HG03045 (cell line): Measurements from ENCODE around the gene OBP2A.
"Not testable (repeated sequence)": the region's sequence is repeated elsewhere in the genome, so short reads cannot be mapped to it uniquely, and the experiment has no call there.

Experiments used
- ATAC-seq: cut with Tn5 transposase; IDR thresholded peaks from one replicate; pipeline ENCODE4 v1.9.1; 2021; ENCODE audit warnings: mild to moderate bottlenecking, moderate library complexity; ENCODE audit not compliant: unreplicated experiment

Gene OBP2A, protein sequence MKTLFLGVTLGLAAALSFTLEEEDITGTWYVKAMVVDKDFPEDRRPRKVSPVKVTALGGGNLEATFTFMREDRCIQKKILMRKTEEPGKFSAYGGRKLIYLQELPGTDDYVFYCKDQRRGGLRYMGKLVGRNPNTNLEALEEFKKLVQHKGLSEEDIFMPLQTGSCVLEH

DNA sequence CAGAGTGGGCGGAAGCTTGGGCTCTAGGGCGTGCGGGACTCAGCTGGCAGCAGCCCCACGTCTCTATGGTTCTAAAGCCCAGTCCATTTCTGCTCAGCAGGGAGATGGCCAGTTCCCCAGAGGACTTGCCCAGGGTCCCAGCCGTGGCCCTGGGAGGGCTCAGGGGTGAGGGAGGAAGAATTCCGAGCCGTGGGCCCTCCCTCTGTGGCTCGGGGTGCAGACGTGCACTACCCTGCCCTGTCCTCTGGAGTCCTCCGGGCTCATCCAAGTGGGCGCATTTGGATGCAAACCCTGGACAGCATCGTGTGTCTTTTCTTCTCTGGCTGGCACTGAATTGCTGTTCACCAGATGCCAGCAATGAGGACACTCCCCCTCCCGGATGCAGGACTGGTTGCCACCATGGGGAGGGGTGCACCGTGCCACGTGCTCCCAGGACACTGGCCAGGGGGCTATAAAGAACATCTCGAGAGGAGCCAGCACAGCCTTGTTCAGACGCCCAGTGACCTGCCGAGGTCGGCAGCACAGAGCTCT, at the start of gene OBP2A:
OBP2A (plus strand) TSS at position 481 of the 531 bp plus-strand sequence. CDS start 55 bp downstream, outside the sequence.
- not testable (repeated sequence) for ATAC-seq

DNA sequence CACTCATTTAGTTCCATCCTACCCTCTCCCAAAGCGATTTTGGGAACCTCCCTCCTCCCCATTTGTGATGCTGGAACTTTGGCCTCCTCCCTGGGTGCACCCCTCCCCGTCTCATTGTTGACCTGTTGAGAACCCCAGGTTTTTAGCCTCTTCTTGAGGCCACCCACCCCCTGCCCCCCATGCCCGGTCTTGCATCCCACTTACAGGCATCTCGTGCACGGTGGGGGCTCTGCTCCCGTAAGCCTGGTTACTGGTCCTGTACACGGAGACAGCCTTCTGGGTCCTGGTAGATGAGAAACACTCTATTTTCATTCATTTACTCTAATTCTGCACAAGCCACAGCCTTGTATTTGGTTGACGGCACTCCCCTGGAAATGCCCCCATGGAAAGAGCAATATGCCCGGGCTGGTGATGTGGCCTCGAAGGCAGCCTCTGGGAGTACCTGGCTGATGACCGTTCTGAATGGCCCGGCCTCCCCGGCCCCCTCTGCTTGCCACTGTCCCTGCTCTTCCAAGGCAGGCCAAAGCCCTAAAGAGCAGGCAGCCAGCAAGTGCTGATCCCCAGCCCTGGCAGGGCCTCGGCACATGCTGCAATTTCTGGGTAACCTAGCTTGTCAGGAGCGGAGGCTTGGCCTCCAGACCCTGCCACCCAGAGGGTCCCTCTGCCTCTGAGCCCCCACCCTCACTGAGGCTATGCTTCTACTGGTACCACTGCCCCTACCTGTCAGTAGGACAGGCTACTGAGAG, 47.4 kb upstream of the OBP2A start:
- ATAC-seq: no peak

DNA sequence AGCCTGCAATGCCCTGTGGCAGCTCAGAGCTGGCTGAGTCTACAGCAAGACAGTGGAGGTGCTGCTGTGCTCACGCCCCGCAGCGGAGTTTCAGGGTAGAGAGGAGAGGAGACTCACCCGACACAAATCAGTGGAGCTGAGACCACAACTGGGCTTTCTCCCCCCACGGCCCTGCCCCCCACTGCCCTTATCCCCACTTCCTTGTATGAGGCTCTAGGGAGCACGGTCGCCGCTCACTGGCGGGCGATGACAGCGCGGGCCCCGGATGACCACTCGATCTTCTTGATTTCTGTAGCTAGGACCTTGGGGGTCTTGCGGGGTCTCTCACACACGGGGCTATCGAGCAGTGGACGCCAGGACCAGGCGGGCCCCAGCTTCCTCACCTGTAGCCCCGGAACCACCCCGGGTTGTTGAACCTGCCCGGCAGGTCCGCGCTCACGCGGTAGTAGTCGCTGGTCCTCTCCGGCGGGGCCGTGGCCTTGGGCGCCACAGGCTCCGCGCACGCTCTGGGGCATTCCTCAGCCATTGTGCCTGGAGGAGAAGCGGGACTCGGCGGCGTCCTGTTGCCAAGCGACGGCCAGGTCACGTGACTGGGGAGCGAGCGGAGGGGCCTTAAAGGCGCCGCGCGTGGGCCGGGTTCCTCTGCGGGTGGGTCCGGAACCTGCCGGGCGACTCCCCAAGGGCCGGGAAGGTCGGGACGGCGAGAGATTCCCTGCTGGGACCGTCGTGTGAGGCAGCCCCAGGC, 46.4 kb upstream of the OBP2A start:
- ATAC-seq: peak; percentile 51

DNA sequence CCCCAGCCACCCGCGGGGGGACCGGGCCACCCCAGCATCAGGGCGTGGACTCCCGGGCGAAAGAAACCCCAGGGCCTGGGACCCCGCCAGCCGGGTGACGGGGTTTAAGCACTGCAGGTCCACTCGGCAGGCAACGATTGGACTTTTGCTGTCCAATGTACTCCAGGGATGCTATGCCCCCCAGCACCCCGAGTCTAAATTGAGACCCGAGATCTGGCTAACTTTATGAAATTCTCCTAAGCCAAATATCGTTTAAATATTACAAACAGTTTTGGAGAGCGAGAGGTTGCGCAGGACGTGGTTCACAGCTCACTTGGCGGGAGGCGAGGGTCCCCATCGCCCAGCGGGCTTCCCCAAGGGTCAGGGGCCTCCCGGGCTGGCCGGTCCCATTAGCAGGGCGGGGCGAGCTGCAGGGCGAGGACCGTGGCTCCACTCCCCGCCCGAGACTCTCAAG, 45.8 kb upstream of the OBP2A start:
- ATAC-seq: peak; percentile 10

DNA sequence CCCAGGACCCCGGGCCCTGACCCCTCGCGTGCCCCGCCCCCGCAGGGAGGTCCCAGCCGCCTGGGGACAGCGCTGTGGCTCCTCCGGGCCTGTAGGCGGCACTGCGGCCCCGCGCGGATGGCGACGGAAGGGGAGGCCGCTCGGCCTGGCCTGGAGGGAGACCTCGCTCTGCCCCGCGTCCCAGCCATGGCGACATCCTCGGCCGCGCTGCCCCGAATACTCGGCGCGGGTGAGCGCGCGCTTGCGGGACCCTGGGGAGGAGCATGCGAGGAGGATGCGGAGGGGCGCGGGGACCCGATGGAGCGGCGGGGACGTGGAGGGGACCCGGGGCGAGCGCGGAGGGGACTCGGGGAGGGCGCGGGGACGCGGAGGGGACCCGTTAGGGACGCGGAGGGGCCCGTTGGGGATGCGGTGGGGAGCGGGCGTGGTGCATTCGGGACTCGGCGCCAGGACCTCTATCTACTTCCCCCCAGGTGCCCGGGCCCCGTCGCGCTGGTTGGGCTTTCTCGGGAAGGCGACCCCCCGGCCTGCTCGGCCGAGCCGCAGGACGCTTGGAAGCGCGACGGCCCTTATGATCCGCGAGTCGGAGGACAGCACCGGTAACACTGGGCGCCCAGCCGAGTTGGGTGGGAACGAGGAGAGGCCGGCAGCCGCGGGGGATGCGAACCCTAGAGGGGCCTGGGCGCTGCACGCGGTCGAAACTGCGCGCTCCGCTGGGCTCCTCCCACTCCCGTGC, 45.2 kb upstream of the OBP2A start, which contains the start of gene MRPS2:
MRPS2 (plus strand) TSS at position 158 of the 736 bp plus-strand sequence; CDS start at position 187, 29 bp downstream.
- peak; percentile 76 for ATAC-seq

DNA sequence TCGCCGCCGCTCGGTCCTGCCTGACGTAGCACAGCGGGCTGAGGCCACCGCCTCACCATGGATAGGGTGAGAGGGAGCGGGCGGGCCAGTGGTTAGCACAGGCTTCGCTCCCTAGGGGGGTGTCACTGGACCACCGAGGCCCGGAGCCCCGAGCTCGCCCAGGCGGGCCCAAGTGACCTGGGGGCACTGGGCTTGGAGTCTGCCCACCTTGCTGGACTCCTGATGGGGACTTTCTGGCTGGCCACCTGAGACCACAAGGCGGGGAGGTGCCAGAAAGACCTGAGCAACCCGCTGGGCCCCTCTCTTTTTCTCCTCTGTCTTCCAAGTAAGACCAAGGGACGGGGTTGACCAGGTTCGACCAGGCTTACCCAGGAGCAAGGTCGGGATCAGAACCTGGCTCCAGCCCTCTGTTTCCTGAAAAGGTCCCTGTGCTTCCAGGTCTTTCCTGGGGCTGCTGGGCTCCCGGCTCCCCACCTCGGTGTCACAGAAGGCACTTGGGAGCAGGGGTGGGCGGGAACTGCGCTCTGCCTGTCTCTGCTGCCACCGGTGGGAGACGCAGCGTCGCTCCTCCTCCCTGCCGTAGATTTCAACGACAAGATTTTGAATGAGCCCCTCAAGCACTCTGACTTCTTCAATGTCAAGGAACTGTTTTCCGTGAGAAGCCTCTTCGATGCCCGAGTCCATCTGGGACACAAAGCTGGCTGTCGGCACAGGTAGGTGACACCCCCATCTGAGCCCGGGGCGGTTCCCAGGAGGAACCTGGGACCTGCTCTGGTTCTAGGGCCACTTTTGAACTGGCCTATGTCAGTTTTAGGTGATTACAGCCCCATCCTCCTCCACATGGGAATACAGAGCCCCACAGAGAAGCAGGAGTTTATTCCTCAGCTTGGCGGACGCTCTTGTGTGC, 44.4 kb upstream of the OBP2A start:
- no peak for ATAC-seq

DNA sequence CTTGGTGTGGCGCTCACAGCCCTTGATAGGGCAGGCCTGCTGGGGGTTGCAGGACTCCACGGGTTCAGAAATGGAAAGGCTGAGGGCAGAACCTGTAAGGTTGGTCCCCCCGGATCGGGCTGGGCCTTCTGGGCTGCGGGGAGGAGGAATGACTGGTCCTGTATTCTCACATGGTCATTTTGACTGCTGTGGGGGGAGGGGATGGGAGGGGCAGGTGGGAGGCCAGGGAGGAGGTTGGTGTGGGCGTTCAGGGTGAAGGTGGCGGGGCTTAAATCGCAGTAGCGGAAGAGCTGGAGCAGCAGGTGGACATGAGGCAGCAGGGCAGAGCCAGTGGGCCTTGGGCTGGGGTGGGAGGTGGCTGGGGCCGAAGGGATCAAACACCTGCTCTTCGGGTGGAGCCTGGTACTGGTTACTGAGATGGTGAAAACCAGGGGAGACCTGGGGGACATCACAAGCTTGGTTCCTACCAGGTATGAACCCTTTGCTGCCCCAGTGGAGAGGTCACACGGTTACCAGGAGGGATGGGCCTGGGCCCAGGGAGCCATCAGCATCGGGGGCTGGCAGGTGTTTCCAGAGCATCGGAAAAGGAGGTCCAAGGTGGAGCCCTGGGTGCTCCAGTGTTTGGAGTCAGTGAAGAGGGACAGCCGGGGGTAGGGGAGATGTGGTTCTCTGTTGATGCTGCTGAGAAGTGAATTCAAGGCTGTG, 43.6 kb upstream of the OBP2A start:
- ATAC-seq: no peak

DNA sequence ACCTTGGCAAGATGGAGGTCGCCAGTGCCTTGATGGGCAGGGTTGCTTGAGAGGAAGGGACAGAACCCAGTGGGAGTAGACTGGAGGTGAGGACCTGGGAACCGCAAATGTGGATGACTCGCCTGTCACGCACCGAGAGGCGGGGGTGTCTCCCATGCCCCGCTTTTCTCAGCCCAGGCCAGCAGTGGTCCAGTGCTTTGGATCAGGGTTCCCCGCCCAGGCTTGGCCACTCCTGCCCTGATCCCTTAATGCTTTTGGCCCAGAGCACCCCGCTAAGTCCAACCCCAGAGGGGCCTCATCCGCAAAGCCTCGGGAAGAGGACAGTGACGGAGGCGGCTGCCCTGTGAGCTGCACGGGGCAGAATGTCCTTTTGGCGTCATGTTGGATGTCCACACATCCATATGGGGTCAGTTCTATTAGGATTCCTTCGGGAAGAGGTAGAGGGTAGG, 43.0 kb upstream of the OBP2A start:
- ATAC-seq: no peak

DNA sequence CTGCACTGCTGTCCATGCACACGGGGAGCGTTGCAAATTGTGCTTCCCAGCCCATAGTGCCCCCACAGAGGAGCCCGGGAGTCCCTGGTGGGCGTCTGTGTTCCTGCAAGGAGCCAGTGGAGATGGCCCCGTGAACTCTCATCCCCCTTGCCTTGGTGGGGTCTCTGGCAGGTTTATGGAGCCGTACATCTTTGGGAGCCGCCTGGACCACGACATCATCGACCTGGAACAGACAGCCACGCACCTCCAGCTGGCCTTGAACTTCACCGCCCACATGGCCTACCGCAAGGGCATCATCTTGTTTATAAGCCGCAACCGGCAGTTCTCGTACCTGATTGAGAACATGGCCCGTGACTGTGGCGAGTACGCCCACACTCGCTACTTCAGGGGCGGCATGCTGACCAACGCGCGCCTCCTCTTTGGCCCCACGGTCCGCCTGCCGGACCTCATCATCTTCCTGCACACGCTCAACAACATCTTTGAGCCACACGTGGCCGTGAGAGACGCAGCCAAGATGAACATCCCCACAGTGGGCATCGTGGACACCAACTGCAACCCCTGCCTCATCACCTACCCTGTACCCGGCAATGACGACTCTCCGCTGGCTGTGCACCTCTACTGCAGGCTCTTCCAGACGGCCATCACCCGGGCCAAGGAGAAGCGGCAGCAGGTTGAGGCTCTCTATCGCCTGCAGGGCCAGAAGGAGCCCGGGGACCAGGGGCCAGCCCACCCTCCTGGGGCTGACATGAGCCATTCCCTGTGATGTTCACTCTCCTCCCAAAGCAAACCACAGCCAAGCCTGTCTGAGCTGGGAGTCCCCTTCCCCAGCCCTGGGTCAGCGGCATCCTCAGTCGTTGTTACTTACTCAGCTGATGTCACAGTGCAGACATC, 42.3 kb upstream of the OBP2A start:
- no peak for ATAC-seq

DNA sequence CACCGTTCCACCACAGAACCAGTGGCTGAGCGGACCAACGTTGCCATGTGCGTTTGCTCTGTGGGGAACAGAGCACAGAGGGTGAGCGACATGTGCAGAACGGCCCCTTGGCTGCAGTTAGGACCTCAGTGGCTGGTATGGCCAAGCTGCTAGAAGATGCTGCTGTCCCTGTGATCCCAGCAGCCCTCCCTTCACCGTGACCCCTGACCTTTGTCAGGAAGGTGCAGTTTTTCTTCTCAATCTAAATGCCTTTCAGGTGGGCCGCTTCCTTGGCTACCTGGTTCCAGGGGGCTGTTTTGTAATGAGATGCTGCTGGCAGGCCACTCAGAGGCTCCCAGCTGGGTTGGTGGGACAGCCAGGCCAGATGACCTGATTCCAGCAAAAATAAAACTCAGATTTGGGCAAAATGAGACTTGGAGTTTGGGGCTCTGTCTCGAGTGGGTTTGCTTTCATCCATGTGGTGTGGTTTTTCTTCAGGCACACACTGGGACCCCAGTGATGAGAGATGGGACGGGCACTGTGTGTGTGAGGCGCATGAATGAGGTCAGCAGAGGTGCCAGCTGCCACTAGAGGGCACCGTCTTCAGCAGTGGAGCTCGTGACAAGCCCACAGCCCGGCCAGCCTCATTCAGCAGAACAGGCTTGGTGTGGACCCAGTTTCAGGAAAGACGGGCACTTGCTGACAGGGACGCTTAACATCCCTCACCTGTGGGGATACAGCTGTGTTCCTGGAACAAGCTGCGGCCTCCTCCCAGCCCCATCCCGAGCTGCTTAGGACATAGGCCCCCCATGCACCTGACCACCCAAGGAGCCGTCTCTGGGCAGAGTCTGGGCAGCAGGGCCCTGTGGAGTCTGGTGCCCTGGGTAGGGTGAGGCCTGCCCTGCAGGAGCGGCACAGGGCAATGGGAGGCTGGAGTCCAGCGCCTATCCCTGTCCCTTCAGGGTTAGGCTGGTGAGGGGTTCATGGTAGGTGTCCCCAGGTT, 41.4 kb upstream of the OBP2A start:
- ATAC-seq: no peak

DNA sequence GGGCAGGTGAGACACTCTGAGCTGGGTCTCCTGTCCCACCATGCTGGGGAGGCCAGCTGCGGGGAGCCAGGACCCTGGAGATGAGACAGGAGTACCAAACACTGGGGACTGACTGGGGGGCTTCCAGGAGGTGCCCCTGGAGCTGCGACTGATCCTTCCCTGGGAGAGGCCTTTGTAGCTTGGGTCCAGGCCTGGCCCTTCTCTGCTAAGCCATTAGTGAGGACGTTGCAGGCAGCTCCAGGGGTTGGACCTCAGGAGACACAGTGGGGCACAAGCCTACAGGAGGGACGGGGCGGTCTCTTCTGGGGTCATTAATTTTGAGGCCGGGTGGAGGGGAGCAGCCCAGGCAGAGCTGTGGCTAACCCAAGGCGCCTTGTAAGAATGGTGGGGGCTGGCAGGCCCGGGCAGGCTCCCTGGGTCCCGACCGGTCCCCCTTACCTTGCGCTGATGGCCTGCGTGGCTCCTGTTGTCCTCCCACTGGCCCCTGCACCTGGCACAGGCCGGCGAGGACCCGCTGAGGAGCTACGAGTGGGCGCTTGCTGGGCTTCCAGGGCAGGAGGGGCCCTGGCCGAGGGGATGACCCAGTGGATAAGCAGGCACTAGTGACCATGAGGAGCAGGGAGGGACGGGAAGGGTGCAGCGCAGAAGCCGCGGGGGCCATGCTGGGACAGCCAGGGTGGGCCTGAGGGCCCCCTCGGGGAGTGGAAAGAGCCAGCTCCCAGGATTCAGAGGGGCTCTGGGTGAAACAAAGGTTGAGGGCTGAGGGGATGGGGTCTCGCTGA, 40.3 kb upstream of the OBP2A start:
- ATAC-seq: no peak

DNA sequence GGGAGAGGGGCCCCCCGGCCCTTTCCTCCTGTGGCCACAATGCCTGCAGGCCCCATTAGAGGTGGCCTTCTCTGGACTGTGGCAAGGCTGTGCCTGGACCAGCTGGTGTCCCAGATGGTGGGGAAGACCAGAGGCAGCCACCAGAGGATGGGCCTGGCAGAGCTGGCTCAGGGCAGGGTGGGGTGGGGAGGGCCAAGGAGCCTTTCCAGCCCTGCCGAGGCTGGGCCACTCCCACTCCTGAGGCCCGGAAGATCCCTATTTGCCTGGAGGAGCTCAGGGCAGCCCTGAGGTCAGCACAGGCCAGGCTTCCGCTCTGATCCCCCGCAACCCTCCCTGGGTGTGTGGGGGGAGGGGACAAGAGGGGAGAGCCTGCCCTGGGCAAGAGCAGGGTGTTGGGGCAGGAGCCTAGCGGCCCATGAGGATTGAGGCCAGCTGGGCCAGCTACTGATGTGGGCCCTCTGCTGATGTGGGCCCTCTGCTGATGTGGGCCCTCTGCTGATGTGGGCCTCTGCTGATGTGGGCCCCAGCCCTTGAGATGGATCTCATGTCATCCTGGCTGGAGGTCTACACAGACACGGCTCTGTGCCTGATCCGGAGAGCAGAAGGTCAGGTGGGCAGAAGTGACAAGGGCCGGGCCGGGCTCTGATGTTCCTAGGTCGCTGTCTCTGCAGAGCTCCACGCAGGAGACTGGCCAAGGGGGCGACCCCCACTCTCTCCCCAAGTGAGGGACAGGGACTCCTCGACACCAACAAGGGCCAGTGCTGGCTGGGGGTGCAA, 39.4 kb upstream of the OBP2A start:
- ATAC-seq: no peak

DNA sequence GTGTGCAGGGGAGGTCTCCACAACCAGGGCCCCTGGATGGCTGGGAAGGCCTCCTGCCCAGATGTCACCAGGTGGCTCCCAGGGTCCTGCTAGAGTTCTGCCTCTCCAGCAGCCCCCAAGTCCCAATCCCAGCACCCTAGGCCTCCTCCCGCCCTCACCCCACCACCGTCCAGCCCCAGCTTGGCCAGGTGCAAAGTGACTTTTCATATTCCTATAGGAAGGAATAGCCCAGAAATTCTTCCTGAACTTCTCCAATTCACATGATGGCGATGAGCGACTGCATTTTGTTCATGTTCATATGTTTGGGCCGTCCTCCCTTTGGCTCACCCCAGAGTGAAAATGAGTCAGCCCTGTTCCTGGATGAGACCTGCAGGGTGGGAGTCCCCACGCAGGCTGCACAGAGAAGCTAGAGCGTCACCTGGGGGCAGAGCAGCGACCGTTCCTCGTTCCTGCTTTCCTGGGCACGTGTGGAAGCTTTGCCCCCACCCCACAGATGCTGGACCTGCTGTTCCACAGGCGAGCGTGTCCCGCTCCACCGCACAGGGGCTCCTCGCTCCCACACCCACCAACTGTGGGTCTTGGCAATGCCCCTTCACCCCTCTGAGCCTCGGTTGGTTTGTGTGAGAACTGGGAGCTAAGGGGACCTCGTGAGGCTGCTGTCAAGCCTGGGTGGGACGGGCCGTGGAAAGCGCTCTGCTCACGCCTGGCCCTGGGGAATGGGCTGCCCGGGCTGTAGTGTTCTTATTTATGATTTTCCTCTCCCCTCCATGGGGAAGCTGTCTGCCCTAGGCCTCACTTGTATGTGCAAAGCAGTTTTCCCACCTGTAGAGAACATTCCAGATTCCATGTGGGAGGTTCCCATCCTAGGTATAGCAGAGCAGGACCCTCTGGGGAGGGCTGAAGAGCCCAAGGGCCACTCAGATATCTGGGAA, 38.6 kb upstream of the OBP2A start:
- no peak for ATAC-seq

DNA sequence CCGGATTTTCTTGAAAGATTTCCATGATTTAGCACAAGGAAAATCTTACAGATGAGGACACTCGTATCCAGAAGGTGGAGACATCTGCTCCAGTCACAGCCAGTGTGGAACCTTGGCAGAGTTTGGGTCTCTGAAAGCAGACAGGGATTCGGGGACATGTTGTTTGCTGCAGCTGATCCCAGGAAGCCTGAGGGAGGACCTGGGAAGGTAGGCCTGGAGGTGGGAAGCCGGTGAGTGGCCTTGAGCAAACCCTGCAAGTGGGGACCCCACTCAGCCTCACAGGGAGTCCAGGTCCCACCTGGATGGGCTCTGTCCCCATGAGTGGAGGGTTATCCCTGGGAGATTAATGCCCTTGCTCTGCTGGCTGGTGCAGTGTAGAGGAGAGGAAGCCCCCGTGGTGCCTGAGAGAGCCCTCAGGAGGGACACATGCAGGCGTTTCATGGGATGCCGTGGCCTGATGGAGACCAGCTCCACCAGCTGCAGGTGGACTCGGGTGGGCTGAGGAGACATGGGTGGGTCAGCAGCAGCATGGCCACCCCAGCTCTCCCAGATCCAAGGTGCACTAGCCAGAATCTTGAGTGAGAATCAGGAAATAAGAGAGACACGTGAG, 37.6 kb upstream of the OBP2A start:
- no peak for ATAC-seq
